ENCODE results near the gene PAWR.
"Not testable (repeated sequence)": the region's sequence is repeated elsewhere in the genome, so short reads cannot be mapped to it uniquely, and the experiment has no call there.

PAWR gene

GRCh38 chr12:79548610-79548924 lies 142.2 kb downstream of the PAWR start:
- no peak for DNase-seq (ENCODE audit: low spot score)

- DNase-seq (ENCODE audit: low spot score) = peak; percentile 66
Measured at GRCh38 chr12:79547735-79548609, 142.8 kb downstream of the PAWR start.

- peak; percentile 42 for DNase-seq (ENCODE audit: low spot score)
Measured at GRCh38 chr12:79547044-79547734, 143.6 kb downstream of the PAWR start.

- DNase-seq (ENCODE audit: low spot score) = no peak
Measured at GRCh38 chr12:79546466-79547043, 144.2 kb downstream of the PAWR start.

- DNase-seq (ENCODE audit: low spot score) = not testable (repeated sequence)
Measured at GRCh38 chr12:79544439-79544838, 146.3 kb downstream of the PAWR start.

GRCh38 chr12:79537675-79538074 lies 153.1 kb downstream of the PAWR start:
- DNase-seq (ENCODE audit: low spot score) = no peak

GRCh38 chr12:79535751-79536150 lies 155.0 kb downstream of the PAWR start:
- DNase-seq (ENCODE audit: low spot score) = no peak
